ENCODE measurements around the gene KRTAP19-6.
"Not testable (repeated sequence)": the region's sequence is repeated elsewhere in the genome, so short reads cannot be mapped to it uniquely, and the experiment has no call there.

The KRTAP19-6 gene

GRCh38 chr21:30541764-30542163 lies at the start of gene KRTAP19-6:
KRTAP19-6 (minus strand) TSS chr21:30541864; CDS start chr21:30541833, 31 bp downstream.
- DNase-seq (ENCODE audit: low read depth in 3 of 3, low spot score in 1 of 3), result no peak

GRCh38 chr21:30590297-30590696 lies 48.6 kb upstream of the KRTAP19-6 start, which contains the start of gene KRTAP22-2:
KRTAP22-2 (minus strand) TSS chr21:30590397.
- DNase-seq (ENCODE audit: low read depth in 3 of 3, low spot score in 1 of 3), result no peak

GRCh38 chr21:30582870-30583269 lies 41.2 kb upstream of the KRTAP19-6 start:
- DNase-seq (ENCODE audit: low read depth in 3 of 3, low spot score in 1 of 3), result no peak

GRCh38 chr21:30580132-30580531 lies 38.5 kb upstream of the KRTAP19-6 start:
- no peak for DNase-seq (ENCODE audit: low read depth in 3 of 3, low spot score in 1 of 3)

GRCh38 chr21:30579346-30579745 lies 37.7 kb upstream of the KRTAP19-6 start:
- DNase-seq (ENCODE audit: low read depth in 3 of 3, low spot score in 1 of 3), result no peak

- DNase-seq (ENCODE audit: low read depth in 3 of 3, low spot score in 1 of 3), result no peak
Observed at GRCh38 chr21:30577766-30578165, 36.1 kb upstream of the KRTAP19-6 start.

GRCh38 chr21:30567617-30568016 lies 26.0 kb upstream of the KRTAP19-6 start:
- no peak for DNase-seq (ENCODE audit: low read depth in 3 of 3, low spot score in 1 of 3)

- no peak for DNase-seq (ENCODE audit: low read depth in 3 of 3, low spot score in 1 of 3)
Observed at GRCh38 chr21:30563630-30564029, 22.0 kb upstream of the KRTAP19-6 start.

- no peak for DNase-seq (ENCODE audit: low read depth in 3 of 3, low spot score in 1 of 3)
Observed at GRCh38 chr21:30563072-30563471, 21.4 kb upstream of the KRTAP19-6 start.

GRCh38 chr21:30561957-30562356 lies 20.3 kb upstream of the KRTAP19-6 start:
- DNase-seq (ENCODE audit: low read depth in 3 of 3, low spot score in 1 of 3), result no peak

- DNase-seq (ENCODE audit: low read depth in 3 of 3, low spot score in 1 of 3), result no peak
Observed at GRCh38 chr21:30561264-30561895, 19.7 kb upstream of the KRTAP19-6 start, which contains the start of gene KRTAP19-7. KRTAP19-7 (minus strand) TSS chr21:30561314; CDS start chr21:30561289, 25 bp downstream.

GRCh38 chr21:30555095-30555494 lies 13.4 kb upstream of the KRTAP19-6 start:
- no peak for DNase-seq (ENCODE audit: low read depth in 3 of 3, low spot score in 1 of 3)

- no peak for DNase-seq (ENCODE audit: low read depth in 3 of 3, low spot score in 1 of 3)
Observed at GRCh38 chr21:30552782-30553181, 11.1 kb upstream of the KRTAP19-6 start.

GRCh38 chr21:30518876-30519275 lies 22.8 kb downstream of the KRTAP19-6 start:
- DNase-seq (ENCODE audit: low read depth in 3 of 3, low spot score in 1 of 3), result no peak

GRCh38 chr21:30515681-30516080 lies 26.0 kb downstream of the KRTAP19-6 start:
- DNase-seq (ENCODE audit: low read depth in 3 of 3, low spot score in 1 of 3), result no peak

GRCh38 chr21:30505621-30506205 lies 36.0 kb downstream of the KRTAP19-6 start:
- not testable (repeated sequence) for DNase-seq (ENCODE audit: low read depth in 3 of 3, low spot score in 1 of 3)

- no peak for DNase-seq (ENCODE audit: low read depth in 3 of 3, low spot score in 1 of 3)
Observed at GRCh38 chr21:30502041-30502440, 39.6 kb downstream of the KRTAP19-6 start, which contains the start of gene KRTAP19-5. KRTAP19-5 (minus strand) TSS chr21:30502141; CDS start chr21:30502090, 51 bp downstream.

GRCh38 chr21:30497065-30497464 lies 44.6 kb downstream of the KRTAP19-6 start, which contains the start of gene KRTAP19-4:
KRTAP19-4 (minus strand) TSS chr21:30497165; CDS start chr21:30497110, 55 bp downstream.
- DNase-seq (ENCODE audit: low read depth in 3 of 3, low spot score in 1 of 3), result no peak

GRCh38 chr21:30491963-30492428 lies 49.7 kb downstream of the KRTAP19-6 start, which contains the start of gene KRTAP19-3:
KRTAP19-3 (minus strand) TSS chr21:30492013; CDS start chr21:30491957, 56 bp downstream.
- DNase-seq (ENCODE audit: low read depth in 3 of 3, low spot score in 1 of 3), result no peak
